ENCODE data around the gene ANKLE1. TPM values are rescaled to one million over a fixed set of nuclear protein-coding genes. Genes with fewer than 3 reads are reported as not detected.

The ANKLE1 gene
- polyA plus RNA-seq, 1 of the 3 experiments (the other 2 are of a cell fraction) = 2.6 TPM

DNA sequence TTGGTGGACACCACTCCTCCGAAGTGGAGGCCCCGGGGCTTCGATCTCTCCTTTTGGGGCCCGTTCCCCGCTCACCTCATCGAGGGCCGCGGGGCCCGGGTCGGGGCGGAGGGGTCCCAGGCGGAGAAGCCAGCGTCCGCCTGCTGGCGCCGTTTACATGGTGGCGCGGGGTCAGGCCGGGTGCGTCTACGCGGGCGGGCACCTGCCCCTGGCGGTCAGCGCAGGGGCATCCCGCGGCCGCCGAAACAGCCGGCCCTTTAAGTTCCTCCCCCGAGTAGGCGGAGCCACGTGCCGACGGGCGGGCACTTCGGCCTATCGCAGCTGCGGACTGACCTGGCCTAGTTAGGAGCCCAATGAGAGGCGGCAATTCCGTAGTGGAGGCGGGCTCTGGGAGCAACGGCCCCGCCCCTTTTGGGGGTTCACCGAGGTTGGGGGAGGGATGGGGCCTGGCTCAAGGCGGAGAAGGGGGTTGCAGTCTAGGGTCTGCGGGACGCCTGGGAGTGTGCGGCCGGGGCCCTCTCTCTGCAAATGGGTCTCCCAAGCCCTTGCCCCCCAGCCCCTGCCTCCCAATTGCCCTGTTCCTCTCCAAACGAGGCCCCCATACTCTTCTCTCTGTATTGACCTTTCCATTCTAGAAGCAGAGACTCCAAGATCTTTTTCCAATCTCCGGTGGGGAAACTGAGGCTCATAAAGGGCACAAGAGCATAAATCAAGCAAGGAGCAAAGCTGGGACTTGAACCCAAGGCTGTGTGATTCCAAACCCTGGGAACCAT, 21.7 kb downstream of the ANKLE1 start, which contains the start of gene ABHD8 (continued):
- TF ChIP-seq, protein P1, sequence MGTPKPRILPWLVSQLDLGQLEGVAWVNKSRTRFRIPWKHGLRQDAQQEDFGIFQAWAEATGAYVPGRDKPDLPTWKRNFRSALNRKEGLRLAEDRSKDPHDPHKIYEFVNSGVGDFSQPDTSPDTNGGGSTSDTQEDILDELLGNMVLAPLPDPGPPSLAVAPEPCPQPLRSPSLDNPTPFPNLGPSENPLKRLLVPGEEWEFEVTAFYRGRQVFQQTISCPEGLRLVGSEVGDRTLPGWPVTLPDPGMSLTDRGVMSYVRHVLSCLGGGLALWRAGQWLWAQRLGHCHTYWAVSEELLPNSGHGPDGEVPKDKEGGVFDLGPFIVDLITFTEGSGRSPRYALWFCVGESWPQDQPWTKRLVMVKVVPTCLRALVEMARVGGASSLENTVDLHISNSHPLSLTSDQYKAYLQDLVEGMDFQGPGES (IDR thresholded peaks at IDR 0.05; ENCODE audit: low read depth, low read length) = peak; percentile 74
- no peak for TF ChIP-seq SIN3A (IDR thresholded peaks at IDR 0.05; ENCODE audit: borderline replicate concordance, low read depth, low read length)
- TF ChIP-seq SMC3 (IDR thresholded peaks at IDR 0.05; ENCODE audit: low read depth, low read length) = no peak
- TF ChIP-seq EP300 (IDR thresholded peaks at IDR 0.05; ENCODE audit: borderline replicate concordance in 1 of 2, low read depth in 1 of 2, low read length in 1 of 2) = no peak
- no peak for TF ChIP-seq YY1 (IDR thresholded peaks at IDR 0.05; ENCODE audit: low read depth)
- no peak for TF ChIP-seq FOXJ3 (CRISPR knock-in tag; IDR thresholded peaks at IDR 0.05)
- no peak for TF ChIP-seq RFX5 (IDR thresholded peaks at IDR 0.05; ENCODE audit: low read length)
- TF ChIP-seq CTCF (IDR thresholded peaks at IDR 0.05) = peak; percentile 60
- no peak for TF ChIP-seq TAF1 (IDR thresholded peaks at IDR 0.05; ENCODE audit: borderline replicate concordance, low read depth, low read length)
- no peak for TF ChIP-seq RXRA (IDR thresholded peaks at IDR 0.05; ENCODE audit: borderline replicate concordance, low read depth)

- Histone ChIP-seq H3F3A (replicated peaks; ENCODE audit: insufficient read depth) (peaks cover 18% of the 10 kb centered on the region), H3K4me3 (ENCODE audit: low read depth in 2 of 2, low read length in 1 of 2) (no peak overlapping the region), H4K20me1 (ENCODE audit: insufficient read depth) (no peaks in the 10 kb centered on the region), H3K4me1 (ENCODE audit: control insufficient read depth in 1 of 2, insufficient read depth in 2 of 2, low read depth in 1 of 2, low read length in 1 of 2) (peaks cover 12 to 30% of the 10 kb centered on the region in 2 experiments; a peak in 3 of 4 replicates), H2AFZ (ENCODE audit: low read depth) (peak overlapping the region; percentile 90; the same call in 1 of the 2 replicates), H3K9me3 (no peaks in the 10 kb centered on the region), H3K36me3 (replicated peaks in 1 of 2; ENCODE audit: control insufficient read depth in 1 of 2, insufficient read depth in 2 of 2, low read length in 1 of 2) (no peaks in the 10 kb centered on the region), H3K9me2 (no peaks in the 10 kb centered on the region), H3K4me2 (peak overlapping the region; percentile 87), H3K79me2 (ENCODE audit: insufficient read depth) (peaks cover 21% of the 10 kb centered on the region), H3K27me3 (ENCODE audit: insufficient read depth) (no peaks in the 10 kb centered on the region), H3K27ac (ENCODE audit: low read depth in 2 of 2, low read length in 1 of 2) (peak overlapping the region in 1 of 2 experiments; percentile 51; a peak in 1 of 4 replicates), H3K9ac (no peak overlapping the region)
- 86% methylated on average over 10 of the region's 12 CpGs for WGBS (ENCODE audit: low lambda C conversion rate)
- CTCF ChIA-PET = interaction anchor here (0.7 to 2.5 kb wide), 5 partner anchors 11 to 82 kb away, joined by 3 to 17 read pairs (median 5); no protein-coding TSS in a partner anchor
- no peak for DNase-seq
- POLR2A ChIA-PET = interaction anchor here (0.7 to 1.2 kb wide), 3 partner anchors 11 to 517 kb away, joined by 3 read pairs; partner anchors contain the start of gene USE1
- no peak for TF ChIP-seq ELF1 (IDR thresholded peaks at IDR 0.05)
- no peak for TF ChIP-seq CHD2 (IDR thresholded peaks at IDR 0.05; ENCODE audit: low read length, partially characterized antibody)
- no peak for TF ChIP-seq FOXJ3 (CRISPR knock-in tag; IDR thresholded peaks at IDR 0.05)
- no peak for TF ChIP-seq GATA2 (CRISPR knock-in tag; IDR thresholded peaks at IDR 0.05)
- TF ChIP-seq, protein P2, sequence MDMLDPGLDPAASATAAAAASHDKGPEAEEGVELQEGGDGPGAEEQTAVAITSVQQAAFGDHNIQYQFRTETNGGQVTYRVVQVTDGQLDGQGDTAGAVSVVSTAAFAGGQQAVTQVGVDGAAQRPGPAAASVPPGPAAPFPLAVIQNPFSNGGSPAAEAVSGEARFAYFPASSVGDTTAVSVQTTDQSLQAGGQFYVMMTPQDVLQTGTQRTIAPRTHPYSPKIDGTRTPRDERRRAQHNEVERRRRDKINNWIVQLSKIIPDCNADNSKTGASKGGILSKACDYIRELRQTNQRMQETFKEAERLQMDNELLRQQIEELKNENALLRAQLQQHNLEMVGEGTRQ (IDR thresholded peaks at IDR 0.05; ENCODE audit: borderline replicate concordance, low read depth, low read length) = no peak
- TF ChIP-seq SIN3A (IDR thresholded peaks at IDR 0.05; ENCODE audit: borderline replicate concordance, low read depth, low read length) = no peak
- no peak for TF ChIP-seq EP300 (IDR thresholded peaks at IDR 0.05; ENCODE audit: borderline replicate concordance in 1 of 2, low read depth in 1 of 2, low read length in 1 of 2)
- TF ChIP-seq, protein P3, sequence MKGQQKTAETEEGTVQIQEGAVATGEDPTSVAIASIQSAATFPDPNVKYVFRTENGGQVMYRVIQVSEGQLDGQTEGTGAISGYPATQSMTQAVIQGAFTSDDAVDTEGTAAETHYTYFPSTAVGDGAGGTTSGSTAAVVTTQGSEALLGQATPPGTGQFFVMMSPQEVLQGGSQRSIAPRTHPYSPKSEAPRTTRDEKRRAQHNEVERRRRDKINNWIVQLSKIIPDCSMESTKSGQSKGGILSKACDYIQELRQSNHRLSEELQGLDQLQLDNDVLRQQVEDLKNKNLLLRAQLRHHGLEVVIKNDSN (IDR thresholded peaks at IDR 0.05; ENCODE audit: borderline replicate concordance, low read depth) = no peak
- TF ChIP-seq TAF1 (IDR thresholded peaks at IDR 0.05; ENCODE audit: borderline replicate concordance, low read depth, low read length) = no peak
- TF ChIP-seq ZBTB33 (IDR thresholded peaks at IDR 0.05; ENCODE audit: borderline replicate concordance, low read depth) = no peak
- no peak for TF ChIP-seq RAD21 (IDR thresholded peaks at IDR 0.05; ENCODE audit: low read length)
- TF ChIP-seq CTCF (IDR thresholded peaks at IDR 0.05) = no peak
- no peak for TF ChIP-seq YY1 (IDR thresholded peaks at IDR 0.05; ENCODE audit: low read depth)
- TF ChIP-seq, protein P1 (IDR thresholded peaks at IDR 0.05; ENCODE audit: low read depth, low read length) = no peak
Observed at GRCh38 chr19:17303940-17304267, 22.2 kb downstream of the ANKLE1 start.

Measured in SK-N-SH (cell line).